ENCODE measurements around the gene AURKB. TPM values are rescaled to one million over a fixed set of nuclear protein-coding genes. Genes with fewer than 3 reads are reported as not detected.

Gene AURKB
- total RNA-seq, 1 experiment from 2014 or later, result 167 TPM

GRCh38 chr17:8162997-8163977 lies 47.1 kb downstream of the AURKB start:
- Histone ChIP-seq H3K4me1 (replicated peaks; ENCODE audit: insufficient read depth) (peaks cover 8% of the 10 kb centered on the region; the same call in 1 of the 2 replicates), H3K27me3 (ENCODE audit: insufficient read depth, low read depth) (no peaks in the 10 kb centered on the region), H3K4me3 (peak overlapping the region; percentile 75; the same call in 1 of the 2 replicates), H3K9me3 (ENCODE audit: insufficient read depth, low read depth) (no peaks in the 10 kb centered on the region), H3K79me2 (ENCODE audit: low read depth) (peaks cover 10% of the 10 kb centered on the region; the same call in 1 of the 2 replicates), H2AFZ (peak overlapping the region; percentile 75; the same call in 1 of the 2 replicates), H4K20me1 (ENCODE audit: insufficient read depth) (no peaks in the 10 kb centered on the region), H3K9me2 (ENCODE audit: insufficient read depth) (no peaks in the 10 kb centered on the region), H3K4me2 (peak overlapping the region; percentile 66), H3K27ac (no peak overlapping the region), H3K36me3 (ENCODE audit: low read depth) (no peaks in the 10 kb centered on the region), H3F3A (ENCODE audit: insufficient read depth, low read depth) (peaks cover 13% of the 10 kb centered on the region; the same call in 1 of the 2 replicates)
- CTCF ChIA-PET, result interaction anchor here (0.7 kb wide), 2 partner anchors 496 to 725 kb away, joined by 3 to 11 read pairs; no protein-coding TSS in a partner anchor
- TF ChIP-seq CTCF (conservative IDR thresholded peaks at IDR 0.05) (no peak), EZH2 (IDR thresholded peaks at IDR 0.05; ENCODE audit: low read depth) (no peak)
- POLR2A ChIA-PET (ENCODE audit: unreplicated experiment), result interaction anchor here (0.6 to 1.3 kb wide), 3 partner anchors 10 to 618 kb away, joined by 3 to 21 read pairs (median 4); no protein-coding TSS in a partner anchor
- BruUV-seq (replicated peaks), result no TSS peak
- intact Hi-C loops (cut with micrococcal nuclease; ENCODE audit: unreplicated experiment), result no loop called here
- DNase-seq, result no peak

GRCh38 chr17:8162233-8162996 lies 48.0 kb downstream of the AURKB start, which contains the start of gene VAMP2:
Gene VAMP2, minus strand, starts transcription at chr17:8162948. Its CDS starts 69 bp downstream, at chr17:8162879.
- DNase-seq, result peak in 1 of 2 experiments; percentile 62
- H3K9me2 ChIP-seq (ENCODE audit: insufficient read depth), result no peaks in the 10 kb centered on the region
- intact Hi-C loops (cut with micrococcal nuclease; ENCODE audit: unreplicated experiment), result no loop called here
- H3K79me2 ChIP-seq (ENCODE audit: low read depth), result peaks cover 10% of the 10 kb centered on the region; the same call in 1 of the 2 replicates
- no peak within 1 kb of the TSS for H3K27ac ChIP-seq
- peaks cover 16% of the 10 kb centered on the region; the same call in 1 of the 2 replicates for H3F3A ChIP-seq (ENCODE audit: insufficient read depth, low read depth)
- peak within 1 kb of the TSS; percentile 89 for H3K4me2 ChIP-seq
- no peaks in the 10 kb centered on the region for H3K27me3 ChIP-seq (ENCODE audit: insufficient read depth, low read depth)
- no peaks in the 10 kb centered on the region for H4K20me1 ChIP-seq (ENCODE audit: insufficient read depth)
- ChIA-PET CTCF (no interaction called here), POLR2A (ENCODE audit: unreplicated experiment) (no interaction called here)
- H3K4me3 ChIP-seq, result peak within 1 kb of the TSS; percentile 75
- H3K36me3 ChIP-seq (ENCODE audit: low read depth), result no peaks in the 10 kb centered on the region
- BruUV-seq (replicated peaks), result no TSS peak
- TF ChIP-seq CTCF (conservative IDR thresholded peaks at IDR 0.05), result no peak
- TF ChIP-seq EZH2 (IDR thresholded peaks at IDR 0.05; ENCODE audit: low read depth), result no peak
- H3K4me1 ChIP-seq (replicated peaks; ENCODE audit: insufficient read depth), result peaks cover 8% of the 10 kb centered on the region; the same call in 1 of the 2 replicates
- no peaks in the 10 kb centered on the region for H3K9me3 ChIP-seq (ENCODE audit: insufficient read depth, low read depth)
- peak within 1 kb of the TSS; percentile 90 for H2AFZ ChIP-seq
